ENCODE data around the gene BRMS1. TPM values are rescaled to one million over a fixed set of nuclear protein-coding genes. Genes with fewer than 3 reads are reported as not detected.

The BRMS1 gene
- total RNA-seq, 1 donor from 2014 or later, result 16.4 TPM

- H3K79me2 ChIP-seq (ENCODE audit: low read depth), result peaks cover 22% of the 10 kb centered on the region
- peaks cover 11% of the 10 kb centered on the region for H4K20me1 ChIP-seq (ENCODE audit: low read depth)
- Mint-ChIP-seq H3K27ac (no peak overlapping the region), H3K36me3 (peaks cover 11% of the 10 kb centered on the region), H3K4me3 (peak overlapping the region; percentile 12), H3K9me3 (no peaks in the 10 kb centered on the region), H3K27me3 (ENCODE audit: insufficient read depth, low read depth) (peaks cover 7% of the 10 kb centered on the region), H3K4me1 (peaks cover 22% of the 10 kb centered on the region)
- no peak overlapping the region for H3K4me2 ChIP-seq
- H3K9ac ChIP-seq, result no peak overlapping the region
- no peaks in the 10 kb centered on the region for H3K9me3 ChIP-seq (ENCODE audit: low read depth)
- H2AFZ ChIP-seq (replicated peaks), result no peak overlapping the region
- no peak overlapping the region for H3K4me3 ChIP-seq
- no peak for DNase-seq (ENCODE audit: low spot score)
- no peaks in the 10 kb centered on the region for H3K27me3 ChIP-seq
- no peaks in the 10 kb centered on the region for H3K36me3 ChIP-seq
- no peak overlapping the region for H3K27ac ChIP-seq
- TF ChIP-seq CTCF (IDR thresholded peaks at IDR 0.05), result no peak
- no peak for TF ChIP-seq EZH2 (IDR thresholded peaks at IDR 0.05)
- TF ChIP-seq EZH2phosphoT487 (IDR thresholded peaks at IDR 0.05), result no peak
- peaks cover 73% of the 10 kb centered on the region for H3F3A ChIP-seq (ENCODE audit: low read depth)
- H3K4me1 ChIP-seq, result peaks cover 14% of the 10 kb centered on the region
These were observed 23.6 kb upstream of the BRMS1 start for GRCh38 chr11:66368484-66368883.

- no peak overlapping the region for H3K4me3 ChIP-seq
- peak overlapping the region; percentile 12 for H3K4me3 Mint-ChIP-seq
- no peak overlapping the region for H3K27ac Mint-ChIP-seq
- H3K27me3 Mint-ChIP-seq (ENCODE audit: insufficient read depth, low read depth), result peaks cover 7% of the 10 kb centered on the region
- H3K36me3 ChIP-seq, result no peaks in the 10 kb centered on the region
- H3K36me3 Mint-ChIP-seq, result peaks cover 11% of the 10 kb centered on the region
- H3K27ac ChIP-seq, result no peak overlapping the region
- no peaks in the 10 kb centered on the region for H3K9me3 Mint-ChIP-seq
- peaks cover 11% of the 10 kb centered on the region for H4K20me1 ChIP-seq (ENCODE audit: low read depth)
- H3K9me3 ChIP-seq (ENCODE audit: low read depth), result no peaks in the 10 kb centered on the region
- peaks cover 15% of the 10 kb centered on the region for H3K4me1 Mint-ChIP-seq
- peaks cover 65% of the 10 kb centered on the region for H3F3A ChIP-seq (ENCODE audit: low read depth)
- DNase-seq (ENCODE audit: low spot score), result no peak
- no peak overlapping the region for H3K9ac ChIP-seq
- peaks cover 6% of the 10 kb centered on the region for H3K4me1 ChIP-seq
- H2AFZ ChIP-seq (replicated peaks), result no peak overlapping the region
- H3K27me3 ChIP-seq, result no peaks in the 10 kb centered on the region
- TF ChIP-seq EZH2phosphoT487 (IDR thresholded peaks at IDR 0.05), result no peak
- no peak for TF ChIP-seq EZH2 (IDR thresholded peaks at IDR 0.05)
- H3K79me2 ChIP-seq (ENCODE audit: low read depth), result peaks cover 22% of the 10 kb centered on the region
- no peak overlapping the region for H3K4me2 ChIP-seq
These were observed 22.8 kb upstream of the BRMS1 start for GRCh38 chr11:66367561-66368312.

- Histone ChIP-seq H3K4me1 (no peaks in the 10 kb centered on the region), H3F3A (ENCODE audit: low read depth) (peaks cover 64% of the 10 kb centered on the region), H3K9ac (no peak overlapping the region), H3K27me3 (no peaks in the 10 kb centered on the region), H3K4me3 (no peak overlapping the region), H3K9me3 (ENCODE audit: low read depth) (no peaks in the 10 kb centered on the region), H4K20me1 (ENCODE audit: low read depth) (peaks cover 11% of the 10 kb centered on the region), H2AFZ (replicated peaks) (no peak overlapping the region), H3K27ac (peak overlapping the region; percentile 29), H3K79me2 (ENCODE audit: low read depth) (peaks cover 22% of the 10 kb centered on the region), H3K36me3 (no peaks in the 10 kb centered on the region), H3K4me2 (no peak overlapping the region)
- Mint-ChIP-seq H3K4me3 (no peak overlapping the region), H3K4me1 (peaks cover 13% of the 10 kb centered on the region), H3K27ac (no peak overlapping the region), H3K27me3 (ENCODE audit: insufficient read depth, low read depth) (peaks cover 10% of the 10 kb centered on the region), H3K9me3 (no peaks in the 10 kb centered on the region), H3K36me3 (peaks cover 14% of the 10 kb centered on the region)
- TF ChIP-seq EZH2 (IDR thresholded peaks at IDR 0.05), result no peak
- no peak for TF ChIP-seq CTCF (IDR thresholded peaks at IDR 0.05)
- no peak for TF ChIP-seq EZH2phosphoT487 (IDR thresholded peaks at IDR 0.05)
- no peak for DNase-seq (ENCODE audit: low spot score)
These were observed 22.1 kb upstream of the BRMS1 start for GRCh38 chr11:66366844-66367477.
